Mammary epithelial cell (primary cell): ENCODE data around the gene FADS1.

ENCODE experiments used
- EZH2 ChIP-seq: IDR thresholded peaks from 2 replicates; pipeline ENCODE4 v1.6.1; 2012; ENCODE audit warnings: low read length, inconsistent platforms, borderline replicate concordance
- TF ChIP-seq, protein P1 (sequence below), 2 donors: IDR thresholded peaks in 1 of 2; conservative IDR thresholded peaks in 1 of 2; 2 replicates each; pipeline ENCODE4 v1.5.1; 2011 to 2012; ENCODE audit warnings: inconsistent platforms in 2 of 2, low read length in 2 of 2, mild to moderate bottlenecking in 2 of 2, control low read depth in 1 of 2, low read depth in 1 of 2; ENCODE audit not compliant: insufficient read depth in 1 of 2; ENCODE audit errors: extremely low read depth in 1 of 2

DNA sequence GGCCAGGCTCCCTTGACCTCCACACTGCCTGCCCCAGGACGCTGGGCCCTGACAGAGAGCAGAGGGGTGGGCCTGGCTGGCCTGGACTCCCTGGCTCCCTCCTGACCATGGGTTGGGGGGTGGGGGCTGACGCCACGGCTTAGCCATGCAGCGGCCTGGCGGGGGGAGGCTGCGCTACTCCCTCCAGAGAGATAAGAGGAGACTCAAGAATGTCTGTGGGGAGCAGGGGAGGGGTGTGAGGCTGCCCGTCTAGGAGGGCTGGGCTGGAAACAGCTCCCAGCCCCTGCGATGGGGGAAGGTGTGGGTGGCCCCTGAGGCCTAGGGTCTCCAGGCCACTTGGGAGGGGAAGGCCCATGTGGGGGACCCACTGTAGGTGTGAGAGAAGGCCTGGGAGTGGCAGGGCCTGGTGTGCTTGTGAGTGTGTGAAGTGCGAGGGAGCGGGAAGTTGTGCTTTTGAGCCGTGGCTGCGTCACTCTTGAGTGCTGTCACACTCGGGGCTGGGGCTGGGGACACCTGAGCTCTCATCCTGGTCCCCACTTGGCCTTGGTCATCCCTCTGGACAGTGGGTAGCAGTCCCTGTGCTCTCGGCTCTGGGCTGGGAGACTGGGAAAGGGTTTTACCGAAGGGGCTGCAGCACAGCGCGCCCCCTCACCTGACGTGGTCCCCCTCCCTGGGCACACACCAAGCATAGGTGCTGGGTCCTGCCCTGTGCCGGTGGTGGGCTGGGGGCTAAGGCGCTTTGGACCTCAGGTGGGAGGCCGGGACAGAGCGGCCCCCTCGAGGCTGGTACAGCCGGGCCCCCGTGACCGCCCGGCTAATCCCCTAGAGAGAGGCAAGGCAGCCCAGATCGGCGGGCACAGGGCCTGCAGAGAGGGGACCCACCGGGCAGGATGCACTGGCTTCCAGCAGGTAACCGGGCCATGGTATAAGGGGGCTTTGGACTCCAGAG lies 62.0 kb downstream of the FADS1 start:
- TF ChIP-seq, protein P1, sequence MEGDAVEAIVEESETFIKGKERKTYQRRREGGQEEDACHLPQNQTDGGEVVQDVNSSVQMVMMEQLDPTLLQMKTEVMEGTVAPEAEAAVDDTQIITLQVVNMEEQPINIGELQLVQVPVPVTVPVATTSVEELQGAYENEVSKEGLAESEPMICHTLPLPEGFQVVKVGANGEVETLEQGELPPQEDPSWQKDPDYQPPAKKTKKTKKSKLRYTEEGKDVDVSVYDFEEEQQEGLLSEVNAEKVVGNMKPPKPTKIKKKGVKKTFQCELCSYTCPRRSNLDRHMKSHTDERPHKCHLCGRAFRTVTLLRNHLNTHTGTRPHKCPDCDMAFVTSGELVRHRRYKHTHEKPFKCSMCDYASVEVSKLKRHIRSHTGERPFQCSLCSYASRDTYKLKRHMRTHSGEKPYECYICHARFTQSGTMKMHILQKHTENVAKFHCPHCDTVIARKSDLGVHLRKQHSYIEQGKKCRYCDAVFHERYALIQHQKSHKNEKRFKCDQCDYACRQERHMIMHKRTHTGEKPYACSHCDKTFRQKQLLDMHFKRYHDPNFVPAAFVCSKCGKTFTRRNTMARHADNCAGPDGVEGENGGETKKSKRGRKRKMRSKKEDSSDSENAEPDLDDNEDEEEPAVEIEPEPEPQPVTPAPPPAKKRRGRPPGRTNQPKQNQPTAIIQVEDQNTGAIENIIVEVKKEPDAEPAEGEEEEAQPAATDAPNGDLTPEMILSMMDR (conservative IDR thresholded peaks at IDR 0.05 in 1 of 2, IDR thresholded peaks at IDR 0.05 in 1 of 2; ENCODE audit: extremely low read depth in 1 of 2, insufficient read depth in 1 of 2, low read depth in 1 of 2, low read length in 2 of 2) = no peak
- TF ChIP-seq EZH2 = no peak
